Measurements from ENCODE around the gene ASPM. TPM values are rescaled to one million over a fixed set of nuclear protein-coding genes. Genes with fewer than 3 reads are reported as not detected.
"Not testable (repeated sequence)": the region's sequence is repeated elsewhere in the genome, so short reads cannot be mapped to it uniquely, and the experiment has no call there.

The ASPM gene
- polyA plus RNA-seq, 2 of the 4 experiments (the other 2 are of a cell fraction) = 19.0 to 35.5 TPM

GRCh38 chr1:197034631-197035339, 111.7 kb downstream of the ASPM start:
- peak in 1 of 2 experiments; percentile 57 for DNase-seq (ENCODE audit: low read depth in 1 of 2, low spot score in 1 of 2)
- peak overlapping the region; percentile 48 for H3K4me2 ChIP-seq
- CTCF ChIA-PET = interaction anchor here (0.7 kb wide), 1 partner anchor 50 kb away, joined by 4 read pairs; no protein-coding TSS in a partner anchor

More at GRCh38 chr1:197034631-197035339, 111.7 kb downstream of the ASPM start:
- H3K9me3 ChIP-seq, H3K4me3 ChIP-seq: not testable (repeated sequence)
- peak; percentile 13 for FAIRE-seq
- Histone ChIP-seq H3K4me1 (peaks cover 17% of the 10 kb centered on the region), H3K27ac (peak overlapping the region; percentile 29 to 64; a peak in 5 of 6 replicates)
- POLR2A ChIA-PET = interaction anchor here (0.6 kb wide), 1 partner anchor 96 kb away, joined by 3 read pairs; no protein-coding TSS in a partner anchor
- TF ChIP-seq CEBPB (IDR thresholded peaks at IDR 0.05) = peak in 1 of 2 experiments; percentile 24; a peak in 1 of 4 replicates
- peak; percentile 39 to 85; a peak in 3 of 6 replicates for ATAC-seq
- WGBS (ENCODE audit: missing lambda C conversion rate) = 43% methylated on average over 6 of the region's 6 CpGs

Other genes with a start within 250 kb of the ASPM start
- gene CFHR2, start 202.9 kb downstream of the ASPM start, polyA plus RNA-seq (2011; rRNA removed) = not detected in 2 replicates
- gene CFHR2, start 202.9 kb downstream of the ASPM start, polyA plus RNA-seq (2017; fragmentation: RNase III; extraction: RNeasy Plus Mini Kit Qiagen cat#74134 plus additional on column Dnase treatment) = not detected in 3 replicates
- gene CFHR5, start 169.1 kb downstream of the ASPM start, polyA plus RNA-seq (2011; rRNA removed) = not detected in 2 replicates
- gene CFHR5, start 169.1 kb downstream of the ASPM start, polyA plus RNA-seq (2017; fragmentation: RNase III; extraction: RNeasy Plus Mini Kit Qiagen cat#74134 plus additional on column Dnase treatment) = not detected in 3 replicates
- 0.52 and 0.75 TPM in 2 replicates for gene F13B, start 79.4 kb downstream of the ASPM start, polyA plus RNA-seq (2011; rRNA removed)
- gene F13B, start 79.4 kb downstream of the ASPM start, polyA plus RNA-seq (2017; fragmentation: RNase III; extraction: RNeasy Plus Mini Kit Qiagen cat#74134 plus additional on column Dnase treatment) = 0.19 to 0.33 TPM (median 0.21 TPM) in 3 replicates
- gene ZBTB41, start 54.6 kb upstream of the ASPM start, polyA plus RNA-seq (2011; rRNA removed) = 10.1 and 12.0 TPM in 2 replicates
- gene ZBTB41, start 54.6 kb upstream of the ASPM start, polyA plus RNA-seq (2017; fragmentation: RNase III; extraction: RNeasy Plus Mini Kit Qiagen cat#74134 plus additional on column Dnase treatment) = 3.8 to 4.4 TPM (median 4.1 TPM) in 3 replicates
- not detected in 2 replicates for gene CRB1, start 121.6 kb upstream of the ASPM start, polyA plus RNA-seq (2011; rRNA removed)
- not detected in 3 replicates for gene CRB1, start 121.6 kb upstream of the ASPM start, polyA plus RNA-seq (2017; fragmentation: RNase III; extraction: RNeasy Plus Mini Kit Qiagen cat#74134 plus additional on column Dnase treatment)